Endothelial cell of umbilical vein (primary cell): Measurements from ENCODE around the gene CDC37L1. TPM values are rescaled to one million over a fixed set of nuclear protein-coding genes. Genes with fewer than 3 reads are reported as not detected.

Source experiments
- BruUV-seq: library from RNA; stranded (reverse); fragments of 400-500 nt; replicated peaks from 2 replicates; lab custom pipeline; 2021; lab: Mats Ljungman, UMichigan
- CTCF ChIA-PET: fragments of 300-600, 350-600 bp; sonication (Branson Sonifier 250); formaldehyde crosslinking; loops from one replicate; lab custom pipeline; 2021; ENCODE audit warnings: antibody characterized with exemption, inconsistent platforms; lab: Charles Lee
- POLR2A ChIA-PET: fragments of 300-600, 350-600 bp; sonication (Branson Sonifier 250); formaldehyde crosslinking; loops from one replicate; lab custom pipeline; 2021; ENCODE audit warnings: antibody characterized with exemption, inconsistent platforms; lab: Charles Lee
- DNase-seq: peaks from one replicate; pipeline ENCODE4 v3.0.0-alpha.2; 2011; ENCODE audit warnings: low read depth, low spot score
- FAIRE-seq: peaks from 2 replicates; lab custom pipeline; 2011; peaks lifted over from hg19 to GRCh38; lab: Jason Lieb, UNC
- H2AFZ ChIP-seq: 2 replicates; pipeline ENCODE4 v1.6.0; 2012; ENCODE audit warnings: low read depth, low read length, control low read depth, inconsistent platforms
- H3K27ac ChIP-seq: 2 replicates; pipeline ENCODE4 v1.5.1; 2011; ENCODE audit warnings: low read depth, mild to moderate bottlenecking, control low read depth, low read length, moderate library complexity; ENCODE audit not compliant: insufficient read depth
- H3K27me3 ChIP-seq, 2 experiments: 2 replicates each; pipeline versions ENCODE4 v1.6.0 to v1.6.1; 2011; ENCODE audit warnings: low read length in 2 of 2, mixed read lengths in 1 of 2; ENCODE audit not compliant: control insufficient read depth in 2 of 2, insufficient read depth in 2 of 2
- H3K36me3 ChIP-seq, 2 experiments: 2 replicates in 1 of 2; 3 replicates in 1 of 2; pipeline ENCODE4 v1.5.1; 2011; ENCODE audit warnings: low read length in 2 of 2, mild to moderate bottlenecking in 1 of 2, moderate library complexity in 1 of 2; ENCODE audit not compliant: control insufficient read depth in 2 of 2, insufficient read depth in 2 of 2; ENCODE audit errors: extremely low read depth in 1 of 2
- H3K4me1 ChIP-seq: 3 replicates; pipeline ENCODE4 v1.5.1; 2011; ENCODE audit warnings: mild to moderate bottlenecking, low read length; ENCODE audit not compliant: control insufficient read depth, insufficient read depth; ENCODE audit errors: extremely low read depth
- H3K4me2 ChIP-seq: 2 replicates; pipeline ENCODE4 v1.6.1; 2011; ENCODE audit warnings: low read length, control low read depth, mixed read lengths; ENCODE audit not compliant: insufficient read depth
- H3K4me3 ChIP-seq, 3 experiments: fragments of 200-600 bp in 1 of 3; sonication (generic), shearing (Covaris generic) in 1 of 3; replicated peaks in 1 of 3; 2 replicates each; pipeline ENCODE4 v1.5.1; 2011 to 2016; ENCODE audit warnings: control low read depth in 3 of 3, low read length in 3 of 3, mild to moderate bottlenecking in 2 of 3, inconsistent platforms in 1 of 3, low read depth in 1 of 3, moderate library complexity in 1 of 3; ENCODE audit not compliant: insufficient read depth in 1 of 3
- H3K79me2 ChIP-seq: 2 replicates; pipeline ENCODE4 v1.6.0; 2012; ENCODE audit warnings: low read length, inconsistent platforms; ENCODE audit not compliant: control insufficient read depth, insufficient read depth
- H3K9ac ChIP-seq: replicated peaks from 2 replicates; pipeline ENCODE3; 2011; ENCODE audit warnings: low read length, control low read depth; ENCODE audit not compliant: insufficient read depth; ENCODE audit errors: extremely low read depth
- H3K9me1 ChIP-seq: replicated peaks from 3 replicates; pipeline ENCODE4 v1.6.0; 2011; ENCODE audit warnings: mild to moderate bottlenecking, low read length; ENCODE audit not compliant: control insufficient read depth, insufficient read depth; ENCODE audit errors: extremely low read depth
- H3K9me3 ChIP-seq: replicated peaks from 2 replicates; pipeline ENCODE4 v1.5.1; 2012; ENCODE audit warnings: low read length, inconsistent platforms; ENCODE audit not compliant: control insufficient read depth, insufficient read depth
- H4K20me1 ChIP-seq: replicated peaks from 2 replicates; pipeline ENCODE3; 2011; ENCODE audit warnings: mild to moderate bottlenecking, low read length; ENCODE audit not compliant: control insufficient read depth, insufficient read depth; ENCODE audit errors: extremely low read depth
- EZH2 ChIP-seq: IDR thresholded peaks from 2 replicates; pipeline ENCODE4 v1.6.1; 2012; ENCODE audit warnings: borderline replicate concordance, low read depth, mild to moderate bottlenecking, moderate library complexity, low read length, inconsistent platforms; ENCODE audit not compliant: severe bottlenecking
- FOS ChIP-seq: IDR thresholded peaks from 2 replicates; pipeline ENCODE4 v1.6.1; 2011; ENCODE audit warnings: mild to moderate bottlenecking, low read length, moderate library complexity, borderline replicate concordance; ENCODE audit not compliant: insufficient read depth
- GATA2 ChIP-seq: IDR thresholded peaks from 2 replicates; pipeline ENCODE4 v1.7.0; 2011; ENCODE audit warnings: low read depth, mild to moderate bottlenecking, moderate library complexity, mixed read lengths, low read length; ENCODE audit not compliant: insufficient read length, insufficient read depth
- JUN ChIP-seq: IDR thresholded peaks from 2 replicates; pipeline ENCODE4 v1.6.1; 2011; ENCODE audit warnings: borderline replicate concordance, low read depth; ENCODE audit not compliant: insufficient read length, insufficient read depth
- MAX ChIP-seq: IDR thresholded peaks from 2 replicates; pipeline ENCODE4 v1.6.1; 2011; ENCODE audit not compliant: insufficient read depth, insufficient read length
- MYC ChIP-seq: IDR thresholded peaks from one replicate; pipeline ENCODE4 v1.6.1; 2011; ENCODE audit warnings: mild to moderate bottlenecking, low read depth, low read length
- POLR2A ChIP-seq: IDR thresholded peaks from 2 replicates; pipeline ENCODE4 v1.6.1; 2012; ENCODE audit warnings: low read depth, mild to moderate bottlenecking, control low read depth, low read length
- POLR2AphosphoS5 ChIP-seq: IDR thresholded peaks from 2 replicates; pipeline ENCODE4 v1.6.1; 2012; ENCODE audit warnings: low read depth, mild to moderate bottlenecking, control low read depth, low read length, moderate library complexity; ENCODE audit not compliant: insufficient read depth
- dilution Hi-C: fragments of 300-500 bp; cut with MboI; formaldehyde crosslinking; loops from one replicate; pipeline ENCODE4 v1.15.0; 2019; ENCODE audit warnings: low sequenced_read_pairs; ENCODE audit not compliant: extremely low pct_ligation_motif_present
- intact Hi-C: fragments of 100-400 bp; cut with micrococcal nuclease; formaldehyde crosslinking; loops from one replicate; pipeline ENCODE4 v1.10.0; 2022
- polyA plus RNA-seq, 4 experiments: library from polyadenylated mRNA; depleted of rRNA in 3 of 4; stranded (reverse) in 3 of 4; unstranded in 1 of 4; fragments of >200 nt; gene quantifications; 2 replicates each; pipeline versions ENCODE4 v1.2.1 to v1.2.3, GENCODE V29; 2011 to 2012; ENCODE audit warnings: missing spikeins in 1 of 4
- total RNA-seq: library from RNA; stranded (reverse); gene quantifications from 2 replicates; pipeline ENCODE4 v1.2.3, GENCODE V29; 2021
- TF ChIP-seq, protein P1 (sequence below), 2 donors: IDR thresholded peaks; 1 replicate in 1 of 2; 2 replicates in 1 of 2; pipeline ENCODE4 v1.5.1; 2011; ENCODE audit warnings: low read length in 2 of 2, mild to moderate bottlenecking in 2 of 2, moderate library complexity in 2 of 2, control low read depth in 1 of 2, inconsistent platforms in 1 of 2, low read depth in 1 of 2; ENCODE audit not compliant: insufficient read depth in 1 of 2; ENCODE audit errors: extremely low read depth in 1 of 2

Gene CDC37L1
- total and polyA plus RNA-seq, 2 donors (not counting 3 experiments of a cell fraction or from before 2014, with no cell fraction given): 2.6 to 6.8 TPM

DNA sequence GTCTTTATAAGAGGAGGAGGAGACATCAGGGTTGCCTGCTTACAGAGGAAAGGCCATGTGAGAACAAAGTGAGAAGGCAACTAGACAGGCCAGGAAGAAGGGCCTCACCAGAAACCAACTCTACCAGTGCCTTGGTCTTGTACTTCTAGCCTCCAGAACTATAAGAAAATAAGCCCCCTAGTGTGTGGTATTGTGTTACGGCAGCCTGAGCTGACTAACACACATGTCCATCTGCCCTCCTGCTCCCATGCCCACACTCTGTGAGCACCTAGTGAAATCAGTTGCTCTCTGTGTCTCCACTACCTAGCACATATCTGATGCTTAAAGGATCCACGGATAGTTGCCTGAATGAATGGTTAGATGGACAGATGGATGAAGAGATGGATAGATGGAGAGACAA is 54.8 kb downstream of the CDC37L1 start:
- H3K9me1 ChIP-seq: no peaks in the 10 kb centered on the region
- dilution Hi-C loops: no loop called here
- H3K4me2 ChIP-seq: no peak overlapping the region
- H3K4me1 ChIP-seq: peaks cover 3% of the 10 kb centered on the region
- H3K36me3 ChIP-seq: no peaks in the 10 kb centered on the region
- ChIA-PET POLR2A (no interaction called here), CTCF (no interaction called here)
- H2AFZ ChIP-seq: no peak overlapping the region
- H3K27me3 ChIP-seq: no peaks in the 10 kb centered on the region
- BruUV-seq: no TSS peak
- H4K20me1 ChIP-seq: no peaks in the 10 kb centered on the region
- H3K4me3 ChIP-seq: no peak overlapping the region
- intact Hi-C loops: no loop called here
- no peak overlapping the region for H3K27ac ChIP-seq
- DNase-seq (no peak), FAIRE-seq (no peak)
- H3K9me3 ChIP-seq: no peaks in the 10 kb centered on the region
- TF ChIP-seq GATA2 (no peak), EZH2 (no peak), MAX (no peak), POLR2A (no peak), POLR2AphosphoS5 (no peak), FOS (no peak), JUN (no peak), MYC (no peak)
- TF ChIP-seq, protein P1, sequence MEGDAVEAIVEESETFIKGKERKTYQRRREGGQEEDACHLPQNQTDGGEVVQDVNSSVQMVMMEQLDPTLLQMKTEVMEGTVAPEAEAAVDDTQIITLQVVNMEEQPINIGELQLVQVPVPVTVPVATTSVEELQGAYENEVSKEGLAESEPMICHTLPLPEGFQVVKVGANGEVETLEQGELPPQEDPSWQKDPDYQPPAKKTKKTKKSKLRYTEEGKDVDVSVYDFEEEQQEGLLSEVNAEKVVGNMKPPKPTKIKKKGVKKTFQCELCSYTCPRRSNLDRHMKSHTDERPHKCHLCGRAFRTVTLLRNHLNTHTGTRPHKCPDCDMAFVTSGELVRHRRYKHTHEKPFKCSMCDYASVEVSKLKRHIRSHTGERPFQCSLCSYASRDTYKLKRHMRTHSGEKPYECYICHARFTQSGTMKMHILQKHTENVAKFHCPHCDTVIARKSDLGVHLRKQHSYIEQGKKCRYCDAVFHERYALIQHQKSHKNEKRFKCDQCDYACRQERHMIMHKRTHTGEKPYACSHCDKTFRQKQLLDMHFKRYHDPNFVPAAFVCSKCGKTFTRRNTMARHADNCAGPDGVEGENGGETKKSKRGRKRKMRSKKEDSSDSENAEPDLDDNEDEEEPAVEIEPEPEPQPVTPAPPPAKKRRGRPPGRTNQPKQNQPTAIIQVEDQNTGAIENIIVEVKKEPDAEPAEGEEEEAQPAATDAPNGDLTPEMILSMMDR (IDR thresholded peaks at IDR 0.05; ENCODE audit: extremely low read depth in 1 of 2, insufficient read depth in 1 of 2, low read depth in 1 of 2, low read length in 2 of 2): no peak
- no peak overlapping the region for H3K9ac ChIP-seq
- peaks cover 32% of the 10 kb centered on the region for H3K79me2 ChIP-seq
